Stimulated activated CD4-positive, alpha-beta T cell treated with anti-CD3 and anti-CD28 coated beads, Interleukin-12 subunit alpha, Interleukin-12 subunit beta, amount 100 ng/mL, for 24 hours (primary cell): ENCODE results near the gene REX1BD.
A peak's percentile ranks its signal among the peaks of the same experiment; 100 is the strongest.
"Not testable (repeated sequence)": the region's sequence is repeated elsewhere in the genome, so short reads cannot be mapped to it uniquely, and the experiment has no call there.

ENCODE experiments used
- DNase-seq, 2 experiments: peaks; one replicate each; pipeline ENCODE4 v3.0.0-alpha.2; 2020; ENCODE audit warnings: low read depth in 2 of 2

REX1BD gene

GRCh38 chr19:18577365-18577914, 11.2 kb upstream of the REX1BD start:
- DNase-seq, result no peak

- DNase-seq, result no peak
Measured at GRCh38 chr19:18580311-18580710, 8.3 kb upstream of the REX1BD start.

GRCh38 chr19:18586306-18586705, 2.3 kb upstream of the REX1BD start:
- DNase-seq, result no peak

- no peak for DNase-seq
Measured at GRCh38 chr19:18587561-18587960, 1.0 kb upstream of the REX1BD start.

- DNase-seq, result no peak
Measured at GRCh38 chr19:18587962-18588610, 512 bp upstream of the REX1BD start.

GRCh38 chr19:18589380-18590272, 1.0 kb downstream of the REX1BD start:
- DNase-seq, result peak in 1 of 2 experiments; percentile 41

- no peak for DNase-seq
Measured at GRCh38 chr19:18590273-18591272, 2.0 kb downstream of the REX1BD start.

GRCh38 chr19:18591735-18592385, 3.3 kb downstream of the REX1BD start:
- DNase-seq, result no peak

GRCh38 chr19:18592732-18593131, 4.1 kb downstream of the REX1BD start:
- not testable (repeated sequence) for DNase-seq

GRCh38 chr19:18593367-18594095, 4.9 kb downstream of the REX1BD start:
- DNase-seq, result no peak

- DNase-seq, result peak; percentile 54 to 61
Measured at GRCh38 chr19:18594096-18594823, 5.7 kb downstream of the REX1BD start.

GRCh38 chr19:18594824-18595373, 6.3 kb downstream of the REX1BD start:
- no peak for DNase-seq

- no peak for DNase-seq
Measured at GRCh38 chr19:18595475-18595874, 6.9 kb downstream of the REX1BD start.

- no peak for DNase-seq
Measured at GRCh38 chr19:18596752-18597157, 8.2 kb downstream of the REX1BD start.

- no peak for DNase-seq
Measured at GRCh38 chr19:18597809-18598660, 9.4 kb downstream of the REX1BD start.

- no peak for DNase-seq
Measured at GRCh38 chr19:18599485-18599884, 10.9 kb downstream of the REX1BD start.

- DNase-seq, result not testable (repeated sequence)
Measured at GRCh38 chr19:18600692-18601397, 12.2 kb downstream of the REX1BD start.

- no peak for DNase-seq
Measured at GRCh38 chr19:18601875-18602274, 13.3 kb downstream of the REX1BD start.
